IPS-18a (cell line): Measurements from ENCODE around the gene SDK1.

Experiments
- H3K27ac ChIP-seq: one replicate; pipeline ENCODE4 v1.5.1; 2013; ENCODE audit warnings: low read length
- H3K27me3 ChIP-seq: one replicate; pipeline ENCODE4 v1.6.1; 2013; ENCODE audit warnings: mild to moderate bottlenecking, low read length; ENCODE audit not compliant: control insufficient read depth, insufficient read depth
- H3K36me3 ChIP-seq: one replicate; pipeline ENCODE4 v1.6.1; 2013; ENCODE audit warnings: low read depth, low read length; ENCODE audit not compliant: control insufficient read depth
- H3K4me1 ChIP-seq: one replicate; pipeline ENCODE4 v1.6.1; 2013; ENCODE audit warnings: low read depth, low read length; ENCODE audit not compliant: control insufficient read depth
- H3K4me3 ChIP-seq: one replicate; pipeline ENCODE4 v1.5.1; 2013; ENCODE audit warnings: low read length
- H3K9ac ChIP-seq: one replicate; pipeline ENCODE4 v1.6.1; 2013; ENCODE audit warnings: mild to moderate bottlenecking, low read length, moderate library complexity
- H3K9me3 ChIP-seq: one replicate; pipeline ENCODE4 v1.6.1; 2013; ENCODE audit warnings: low read depth, low read length; ENCODE audit not compliant: control insufficient read depth

SDK1 gene

DNA sequence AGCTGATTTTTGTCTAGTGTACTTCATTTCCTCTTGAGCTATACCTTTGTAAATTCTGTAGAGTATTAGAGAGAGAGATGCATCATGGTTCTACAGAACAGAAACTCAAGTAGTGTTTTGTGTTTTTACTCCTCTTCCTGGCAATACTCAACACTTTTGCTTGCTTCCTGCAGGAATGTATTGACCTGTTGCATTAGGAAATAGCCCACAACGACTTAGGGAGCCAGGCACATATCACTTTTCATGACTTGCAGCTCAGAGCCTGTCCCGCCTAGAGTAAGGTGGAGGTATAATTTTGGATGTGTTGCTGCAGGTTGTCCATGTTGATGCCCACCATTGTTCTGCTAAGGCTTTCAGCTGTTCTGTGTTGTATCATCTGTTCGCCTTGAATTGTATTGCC, 216.3 kb downstream of the SDK1 start:
- Histone ChIP-seq H3K9me3 (no peaks in the 10 kb centered on the region), H3K36me3 (no peaks in the 10 kb centered on the region), H3K27ac (no peak overlapping the region), H3K27me3 (no peaks in the 10 kb centered on the region), H3K4me3 (no peak overlapping the region), H3K4me1 (no peaks in the 10 kb centered on the region), H3K9ac (no peak overlapping the region)

DNA sequence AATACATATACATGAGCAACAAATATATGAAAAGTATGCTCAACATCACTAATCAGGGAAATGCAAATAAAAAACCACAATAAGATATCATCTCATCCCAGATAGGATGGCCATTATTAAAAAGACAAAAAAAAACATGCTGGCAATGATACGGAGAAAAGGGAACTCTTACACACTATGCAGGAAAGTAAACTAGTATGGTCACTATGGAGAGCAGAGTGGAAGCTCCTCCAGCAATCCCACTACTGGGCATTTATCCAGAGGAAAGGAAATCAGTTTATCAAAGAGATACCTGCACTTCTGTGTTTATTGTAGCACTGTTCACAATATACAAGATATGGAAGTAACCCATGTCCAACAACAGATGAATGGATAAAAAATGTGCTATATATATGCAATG, 217.5 kb downstream of the SDK1 start:
- Histone ChIP-seq H3K27ac (no peak overlapping the region), H3K4me3 (no peak overlapping the region), H3K27me3 (no peaks in the 10 kb centered on the region), H3K9ac (no peak overlapping the region), H3K36me3 (no peaks in the 10 kb centered on the region), H3K9me3 (no peaks in the 10 kb centered on the region), H3K4me1 (no peaks in the 10 kb centered on the region)

DNA sequence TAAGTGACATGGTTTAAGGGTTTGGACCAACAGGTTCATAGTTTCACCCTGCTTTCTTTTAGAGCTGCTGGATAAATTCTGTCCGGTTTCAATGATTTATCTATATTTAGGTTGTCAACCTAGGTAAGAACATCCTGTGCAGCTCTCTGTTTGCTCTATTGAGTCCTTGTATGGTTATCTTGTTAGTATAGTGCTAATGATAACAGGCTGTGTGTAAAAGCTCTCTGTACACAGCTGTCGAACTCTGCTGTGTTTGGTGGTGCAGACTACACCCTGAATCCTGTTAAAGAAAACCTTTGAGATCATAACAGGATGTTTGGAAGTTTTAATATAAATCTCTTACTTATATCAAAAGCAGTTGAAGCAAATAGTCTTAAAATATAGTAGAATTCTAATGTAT, 219.2 kb downstream of the SDK1 start:
- H3K4me1 ChIP-seq: no peaks in the 10 kb centered on the region
- no peaks in the 10 kb centered on the region for H3K27me3 ChIP-seq
- no peaks in the 10 kb centered on the region for H3K36me3 ChIP-seq
- H3K27ac ChIP-seq: no peak overlapping the region
- H3K4me3 ChIP-seq: no peak overlapping the region
- no peak overlapping the region for H3K9ac ChIP-seq
- no peaks in the 10 kb centered on the region for H3K9me3 ChIP-seq

DNA sequence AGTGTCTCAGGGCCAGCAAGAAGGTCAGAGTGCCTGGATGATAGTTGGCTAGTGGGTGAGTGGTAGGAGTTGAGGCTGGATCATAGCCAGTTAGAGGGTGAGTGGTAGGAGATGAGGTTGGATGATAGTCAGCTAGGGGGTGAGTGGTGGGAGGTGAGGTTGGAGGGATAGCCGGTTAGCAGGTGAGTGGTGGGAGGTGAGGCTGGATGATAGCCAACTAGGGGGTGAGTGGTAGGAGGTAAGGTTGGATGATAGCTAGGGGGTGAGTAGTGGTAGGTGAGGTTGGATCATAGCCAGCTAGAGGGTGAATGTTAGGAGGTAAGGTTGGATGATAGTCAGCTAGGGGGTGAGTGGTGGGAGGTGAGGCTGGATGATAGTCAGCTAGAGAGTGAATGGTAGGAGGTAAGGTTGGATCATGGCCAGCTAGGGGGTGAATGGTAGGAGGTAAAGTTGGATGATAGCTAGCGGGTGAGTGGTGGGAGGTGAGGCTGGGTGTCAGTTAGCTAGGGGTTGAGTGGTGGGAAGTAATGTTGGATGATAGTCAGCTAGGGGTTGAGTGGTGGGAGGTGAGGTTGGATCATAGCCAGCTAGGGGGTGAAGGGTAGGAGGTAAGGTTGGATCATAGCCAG, 226.6 kb downstream of the SDK1 start:
- Histone ChIP-seq H3K9ac (no peak overlapping the region), H3K4me1 (no peaks in the 10 kb centered on the region), H3K36me3 (no peaks in the 10 kb centered on the region), H3K4me3 (no peak overlapping the region), H3K27me3 (no peaks in the 10 kb centered on the region), H3K27ac (no peak overlapping the region), H3K9me3 (no peaks in the 10 kb centered on the region)

DNA sequence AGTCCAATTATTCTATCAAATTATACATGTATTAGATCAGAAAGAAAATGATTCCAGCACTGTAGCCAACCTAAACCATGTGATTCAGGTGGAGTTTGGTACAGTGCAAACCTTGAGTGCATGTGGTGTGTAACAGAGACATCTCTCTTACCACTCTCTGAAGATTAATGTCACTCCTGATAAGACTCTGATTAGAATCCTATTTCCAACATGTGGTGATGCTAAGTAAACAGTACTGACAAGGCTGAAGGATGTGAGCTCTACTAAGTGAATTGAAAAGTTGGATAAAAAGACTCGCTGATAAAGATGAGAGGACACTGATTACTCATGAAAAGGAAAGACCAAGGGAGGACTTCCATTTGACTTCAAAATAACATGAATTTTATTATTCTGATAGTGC, 232.0 kb downstream of the SDK1 start:
- H3K27me3 ChIP-seq: no peaks in the 10 kb centered on the region
- no peaks in the 10 kb centered on the region for H3K9me3 ChIP-seq
- no peaks in the 10 kb centered on the region for H3K4me1 ChIP-seq
- H3K36me3 ChIP-seq: no peaks in the 10 kb centered on the region
- H3K9ac ChIP-seq: no peak overlapping the region
- H3K4me3 ChIP-seq: no peak overlapping the region
- no peak overlapping the region for H3K27ac ChIP-seq

DNA sequence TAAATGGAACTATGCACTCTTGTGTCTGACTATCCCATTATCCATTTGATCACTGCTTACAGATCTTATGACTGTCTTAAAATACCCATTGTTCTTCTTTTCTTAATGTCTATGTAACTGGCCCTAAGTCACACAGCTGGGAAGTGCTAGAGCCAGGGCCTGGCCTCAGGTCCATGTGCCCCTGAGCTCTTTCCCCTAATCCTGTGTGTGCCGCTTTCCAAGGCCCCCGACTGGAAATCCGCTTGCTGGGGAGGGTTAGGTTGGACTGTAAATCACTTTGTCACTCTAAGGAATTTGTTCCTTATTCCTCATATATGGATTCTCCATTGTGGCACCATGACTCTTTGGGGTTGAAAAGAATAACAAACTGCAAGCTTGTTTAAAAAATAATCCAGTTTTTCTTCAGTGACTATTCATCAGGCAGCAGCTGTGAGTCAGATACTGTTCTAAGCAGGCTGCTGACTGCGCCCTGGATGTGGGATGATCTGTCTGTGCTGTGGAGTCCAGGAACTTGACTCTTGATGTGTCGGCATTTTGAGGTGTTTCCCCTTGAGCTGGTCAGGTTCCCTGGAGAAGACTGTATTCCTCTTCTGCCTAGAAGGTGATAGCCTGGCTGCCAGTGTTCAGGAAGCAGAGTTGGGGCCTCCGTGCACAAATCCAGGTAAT, 236.3 kb downstream of the SDK1 start:
- H3K9ac ChIP-seq: no peak overlapping the region
- no peaks in the 10 kb centered on the region for H3K27me3 ChIP-seq
- no peaks in the 10 kb centered on the region for H3K36me3 ChIP-seq
- H3K9me3 ChIP-seq: no peaks in the 10 kb centered on the region
- H3K27ac ChIP-seq: no peak overlapping the region
- H3K4me3 ChIP-seq: no peak overlapping the region
- no peaks in the 10 kb centered on the region for H3K4me1 ChIP-seq

DNA sequence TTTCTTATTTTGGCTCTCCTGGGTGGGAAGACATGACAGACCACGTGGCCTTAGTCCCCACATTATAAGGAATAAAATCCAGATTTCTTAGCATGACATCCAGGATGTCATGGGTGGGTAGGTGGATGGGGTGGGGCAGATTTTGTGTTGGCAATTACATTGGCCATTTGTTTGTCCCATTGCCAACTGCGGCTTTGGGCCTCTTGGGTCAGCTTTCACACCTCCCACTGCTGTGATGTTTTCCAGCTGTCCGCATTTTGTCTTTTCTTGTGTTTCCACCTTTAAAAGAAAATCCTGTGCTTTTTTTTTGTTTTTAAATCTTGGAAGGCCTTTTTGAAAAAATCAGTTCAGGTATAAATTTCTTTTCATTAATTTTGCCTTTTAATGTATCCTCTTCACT, 237.0 kb downstream of the SDK1 start:
- H3K4me3 ChIP-seq: no peak overlapping the region
- no peaks in the 10 kb centered on the region for H3K4me1 ChIP-seq
- no peaks in the 10 kb centered on the region for H3K27me3 ChIP-seq
- H3K9me3 ChIP-seq: no peaks in the 10 kb centered on the region
- no peak overlapping the region for H3K27ac ChIP-seq
- no peaks in the 10 kb centered on the region for H3K36me3 ChIP-seq
- no peak overlapping the region for H3K9ac ChIP-seq

DNA sequence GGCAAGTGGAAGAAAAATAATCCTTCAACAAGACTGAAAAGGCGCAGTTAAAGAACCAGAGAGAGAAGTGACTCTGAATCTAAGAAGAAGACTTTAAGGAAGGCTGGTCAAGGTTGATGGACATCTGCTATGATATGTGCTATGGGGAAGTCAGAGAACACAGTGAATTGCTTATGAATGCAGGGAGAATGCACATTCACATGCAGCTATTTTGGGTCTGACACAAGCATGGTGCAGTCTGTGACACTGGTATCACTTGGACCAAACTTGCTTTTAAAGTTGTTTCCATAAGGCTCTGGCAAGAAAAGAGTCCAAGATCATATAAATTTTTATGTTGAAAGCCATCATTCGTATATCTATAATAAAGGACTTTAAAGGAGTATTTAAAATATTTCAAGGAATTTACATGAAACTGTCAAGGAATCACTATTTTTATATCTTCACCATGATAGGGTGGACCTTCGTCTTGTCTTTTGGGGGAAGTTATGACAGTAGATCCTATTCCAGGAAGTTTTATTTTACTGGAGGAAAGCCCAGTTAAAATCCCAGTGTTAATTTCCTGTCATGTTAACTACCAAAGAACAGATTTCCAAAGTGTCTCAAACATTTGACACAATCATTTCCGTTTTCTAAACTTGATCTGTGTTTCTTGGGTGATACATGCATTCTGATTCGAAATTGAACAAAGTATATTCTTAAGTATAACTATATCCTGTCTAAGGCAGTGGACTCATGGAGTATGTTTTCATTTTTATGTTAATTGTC, 239.6 kb downstream of the SDK1 start:
- no peaks in the 10 kb centered on the region for H3K9me3 ChIP-seq
- no peak overlapping the region for H3K9ac ChIP-seq
- no peak overlapping the region for H3K4me3 ChIP-seq
- no peak overlapping the region for H3K27ac ChIP-seq
- no peaks in the 10 kb centered on the region for H3K27me3 ChIP-seq
- no peaks in the 10 kb centered on the region for H3K36me3 ChIP-seq
- H3K4me1 ChIP-seq: no peaks in the 10 kb centered on the region

DNA sequence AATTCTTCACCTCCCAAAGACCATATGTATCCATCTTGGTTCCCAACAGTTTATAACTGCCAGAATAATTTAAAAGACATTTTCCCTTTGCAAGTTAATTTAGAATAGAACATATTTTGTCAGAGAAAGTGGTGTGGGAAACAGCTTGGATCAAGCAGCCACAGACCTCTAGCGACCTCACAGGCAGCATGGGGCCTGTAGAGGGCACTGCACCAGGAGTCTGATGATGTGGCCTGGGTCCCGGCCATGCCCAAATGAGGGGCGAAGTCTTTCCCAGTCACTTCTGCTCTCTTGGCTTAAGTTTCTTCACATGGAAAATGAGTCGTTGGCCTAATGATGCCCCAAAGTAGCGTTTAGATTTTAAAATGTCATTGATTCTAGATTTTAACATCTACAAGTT, 243.2 kb downstream of the SDK1 start:
- no peak overlapping the region for H3K4me3 ChIP-seq
- no peaks in the 10 kb centered on the region for H3K27me3 ChIP-seq
- peaks cover 18% of the 10 kb centered on the region for H3K4me1 ChIP-seq
- no peaks in the 10 kb centered on the region for H3K36me3 ChIP-seq
- H3K27ac ChIP-seq: no peak overlapping the region
- H3K9me3 ChIP-seq: no peaks in the 10 kb centered on the region
- H3K9ac ChIP-seq: no peak overlapping the region

DNA sequence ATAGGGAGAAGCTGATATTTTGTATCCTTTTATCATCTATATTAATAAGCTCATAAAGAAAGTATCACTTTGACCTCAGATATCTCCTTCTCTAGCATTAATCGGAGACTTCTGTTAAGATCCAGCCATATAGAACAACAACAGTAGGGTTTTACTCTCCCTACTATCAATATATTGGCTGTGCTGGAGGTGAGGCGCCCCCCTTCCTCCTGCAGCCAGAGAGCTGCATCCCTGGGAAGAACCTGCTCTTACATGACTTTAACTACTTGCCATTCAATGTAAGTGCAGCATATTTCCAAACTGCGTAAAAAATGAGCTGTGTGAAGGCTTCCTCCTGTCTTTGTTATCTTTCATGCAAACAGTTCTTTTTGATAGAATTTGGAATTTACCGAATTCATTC, 247.8 kb downstream of the SDK1 start:
- Histone ChIP-seq H3K4me1 (peaks cover 36% of the 10 kb centered on the region), H3K4me3 (peak overlapping the region; percentile 35), H3K9me3 (no peaks in the 10 kb centered on the region), H3K36me3 (no peaks in the 10 kb centered on the region), H3K27ac (no peak overlapping the region), H3K9ac (peak overlapping the region; percentile 0), H3K27me3 (no peaks in the 10 kb centered on the region)

DNA sequence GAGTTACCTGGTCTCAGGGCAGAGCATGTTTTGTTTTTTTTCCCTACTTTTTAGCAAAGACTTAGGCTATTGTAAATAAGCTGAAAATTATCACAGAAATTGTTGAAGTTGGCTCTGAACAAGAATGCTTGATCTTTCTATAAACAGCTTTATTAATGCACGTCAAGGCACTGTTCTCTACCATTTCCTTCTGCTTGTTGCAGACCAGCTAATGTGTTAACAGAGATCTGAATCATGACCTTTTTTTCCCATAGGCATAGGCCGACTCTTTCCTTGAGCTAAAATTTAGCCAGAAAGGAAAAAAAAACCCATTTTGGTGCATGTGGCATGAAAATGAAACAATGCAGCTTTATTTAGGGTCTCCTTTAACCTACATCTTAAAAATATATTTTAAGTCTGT, 248.5 kb downstream of the SDK1 start:
- H3K9ac ChIP-seq: peak overlapping the region; percentile 0
- H3K36me3 ChIP-seq: no peaks in the 10 kb centered on the region
- H3K27me3 ChIP-seq: no peaks in the 10 kb centered on the region
- H3K4me3 ChIP-seq: no peak overlapping the region
- H3K27ac ChIP-seq: no peak overlapping the region
- peaks cover 36% of the 10 kb centered on the region for H3K4me1 ChIP-seq
- H3K9me3 ChIP-seq: no peaks in the 10 kb centered on the region

DNA sequence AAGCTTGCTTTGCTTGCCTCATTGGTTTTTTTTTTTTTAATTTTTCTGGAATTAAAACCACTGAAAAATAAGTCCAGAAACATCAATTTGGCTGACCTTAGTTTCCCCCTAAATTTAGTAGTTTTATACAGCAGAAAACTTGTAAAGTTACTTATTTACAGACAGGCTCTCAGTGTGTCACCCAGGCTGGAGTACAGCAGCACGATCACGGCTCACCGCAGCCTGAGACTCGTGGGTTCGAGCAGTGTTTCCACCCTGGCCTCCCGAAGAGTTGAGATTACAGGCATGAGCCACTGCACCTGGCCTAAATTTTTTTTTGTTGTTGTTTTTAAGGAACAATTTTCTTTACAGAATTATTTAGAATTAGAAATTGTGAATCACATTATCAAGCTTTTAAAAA, 250.5 kb downstream of the SDK1 start:
- no peaks in the 10 kb centered on the region for H3K27me3 ChIP-seq
- no peaks in the 10 kb centered on the region for H3K36me3 ChIP-seq
- no peak overlapping the region for H3K4me3 ChIP-seq
- peaks cover 36% of the 10 kb centered on the region for H3K4me1 ChIP-seq
- no peak overlapping the region for H3K9ac ChIP-seq
- H3K27ac ChIP-seq: no peak overlapping the region
- no peaks in the 10 kb centered on the region for H3K9me3 ChIP-seq
